OCI-LY3 (cell line): ENCODE data around the gene RPRD2.

Source experiments
- H2AFZ ChIP-seq: fragments of 200-600, 300-600 bp; shearing (Covaris generic); 2 replicates; pipeline ENCODE4 v1.6.0; 2014; ENCODE audit warnings: antibody characterized with exemption, low read depth, low read length
- H3K27ac ChIP-seq: fragments of 200-600, 300-600 bp; sonication (generic); 2 replicates; pipeline ENCODE4 v1.5.1; 2014; ENCODE audit warnings: mild to moderate bottlenecking, low read length, moderate library complexity, mixed read lengths
- H3K27me3 ChIP-seq: fragments of 200-600, 300-600 bp; sonication (generic); 2 replicates; pipeline ENCODE4 v1.6.1; 2014; ENCODE audit warnings: low read depth, low read length, mixed read lengths
- H3K36me3 ChIP-seq: fragments of 200-600, 300-600 bp; sonication (generic); replicated peaks from 2 replicates; pipeline ENCODE3; 2014; ENCODE audit warnings: low read depth, low read length, mixed read lengths
- H3K4me1 ChIP-seq: fragments of 300-600, 200-600 bp; sonication (generic); 2 replicates; pipeline ENCODE4 v1.6.1; 2014; ENCODE audit warnings: low read length, mixed read lengths
- H3K4me2 ChIP-seq: fragments of 200-600, 300-600 bp; sonication (generic); 2 replicates; pipeline ENCODE4 v1.6.1; 2014; ENCODE audit warnings: low read length, mixed read lengths
- H3K4me3 ChIP-seq: fragments of 300-600, 200-600 bp; sonication (generic); 2 replicates; pipeline ENCODE4 v1.5.1; 2014; ENCODE audit warnings: antibody characterized with exemption, mild to moderate bottlenecking, low read length, moderate library complexity
- H3K79me2 ChIP-seq: fragments of 300-600, 200-600 bp; shearing (Covaris generic); 2 replicates; pipeline ENCODE4 v1.6.1; 2014; ENCODE audit warnings: mild to moderate bottlenecking, low read length, mixed read lengths
- H3K9ac ChIP-seq: fragments of 300-600, 200-600 bp; shearing (Covaris generic); 2 replicates; pipeline ENCODE4 v1.6.0; 2014; ENCODE audit warnings: mild to moderate bottlenecking, low read length, moderate library complexity
- H3K9me3 ChIP-seq: fragments of 200-600, 300-600 bp; shearing (Covaris generic); 2 replicates; pipeline ENCODE4 v1.6.1; 2014; ENCODE audit warnings: low read length, mixed read lengths; ENCODE audit not compliant: insufficient read depth
- H4K20me1 ChIP-seq: fragments of 200-600, 300-600 bp; sonication (generic); 2 replicates; pipeline ENCODE4 v1.6.1; 2016; ENCODE audit warnings: low read length, mixed read lengths; ENCODE audit not compliant: insufficient read depth
- EZH2phosphoT487 ChIP-seq: fragments of 200-600 bp; shearing (Covaris generic); IDR thresholded peaks from 2 replicates; pipeline ENCODE4 v1.6.1; 2018; ENCODE audit warnings: antibody characterized with exemption, mixed run types, low read depth
- TF ChIP-seq, protein P1 (sequence below): fragments of 200-600, 300-600 bp; sonication (generic); IDR thresholded peaks from 2 replicates; pipeline ENCODE4 v1.5.1; 2014; ENCODE audit warnings: antibody characterized with exemption, low read length, low read depth

RPRD2 gene

GRCh38 chr1:150429805-150430204, 65.9 kb downstream of the RPRD2 start:
- no peak overlapping the region for H3K27ac ChIP-seq
- no peak overlapping the region for H2AFZ ChIP-seq
- H3K36me3 ChIP-seq = peaks cover 3% of the 10 kb centered on the region
- TF ChIP-seq EZH2phosphoT487 = no peak
- TF ChIP-seq, protein P1, sequence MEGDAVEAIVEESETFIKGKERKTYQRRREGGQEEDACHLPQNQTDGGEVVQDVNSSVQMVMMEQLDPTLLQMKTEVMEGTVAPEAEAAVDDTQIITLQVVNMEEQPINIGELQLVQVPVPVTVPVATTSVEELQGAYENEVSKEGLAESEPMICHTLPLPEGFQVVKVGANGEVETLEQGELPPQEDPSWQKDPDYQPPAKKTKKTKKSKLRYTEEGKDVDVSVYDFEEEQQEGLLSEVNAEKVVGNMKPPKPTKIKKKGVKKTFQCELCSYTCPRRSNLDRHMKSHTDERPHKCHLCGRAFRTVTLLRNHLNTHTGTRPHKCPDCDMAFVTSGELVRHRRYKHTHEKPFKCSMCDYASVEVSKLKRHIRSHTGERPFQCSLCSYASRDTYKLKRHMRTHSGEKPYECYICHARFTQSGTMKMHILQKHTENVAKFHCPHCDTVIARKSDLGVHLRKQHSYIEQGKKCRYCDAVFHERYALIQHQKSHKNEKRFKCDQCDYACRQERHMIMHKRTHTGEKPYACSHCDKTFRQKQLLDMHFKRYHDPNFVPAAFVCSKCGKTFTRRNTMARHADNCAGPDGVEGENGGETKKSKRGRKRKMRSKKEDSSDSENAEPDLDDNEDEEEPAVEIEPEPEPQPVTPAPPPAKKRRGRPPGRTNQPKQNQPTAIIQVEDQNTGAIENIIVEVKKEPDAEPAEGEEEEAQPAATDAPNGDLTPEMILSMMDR = peak; percentile 58
- H3K4me2 ChIP-seq = no peak overlapping the region
- H4K20me1 ChIP-seq = no peaks in the 10 kb centered on the region
- no peaks in the 10 kb centered on the region for H3K4me1 ChIP-seq
- H3K4me3 ChIP-seq = no peak overlapping the region
- H3K9me3 ChIP-seq = no peaks in the 10 kb centered on the region
- H3K27me3 ChIP-seq = no peaks in the 10 kb centered on the region
- no peaks in the 10 kb centered on the region for H3K79me2 ChIP-seq
- no peak overlapping the region for H3K9ac ChIP-seq

- H3K27ac ChIP-seq = no peak overlapping the region
- H3K27me3 ChIP-seq = no peaks in the 10 kb centered on the region
- no peaks in the 10 kb centered on the region for H4K20me1 ChIP-seq
- no peak overlapping the region for H2AFZ ChIP-seq
- no peaks in the 10 kb centered on the region for H3K4me1 ChIP-seq
- H3K4me2 ChIP-seq = no peak overlapping the region
- H3K9ac ChIP-seq = no peak overlapping the region
- H3K9me3 ChIP-seq = no peaks in the 10 kb centered on the region
- no peak overlapping the region for H3K4me3 ChIP-seq
- H3K79me2 ChIP-seq = no peaks in the 10 kb centered on the region
- H3K36me3 ChIP-seq = peaks cover 7% of the 10 kb centered on the region
- TF ChIP-seq EZH2phosphoT487 = no peak
- TF ChIP-seq, protein P1 = no peak
Measured at GRCh38 chr1:150441121-150441520, 77.2 kb downstream of the RPRD2 start.

- Histone ChIP-seq H3K27me3 (no peaks in the 10 kb centered on the region), H3K27ac (no peak overlapping the region), H3K4me3 (no peak overlapping the region), H2AFZ (no peak overlapping the region), H3K36me3 (peaks cover 11% of the 10 kb centered on the region), H4K20me1 (no peaks in the 10 kb centered on the region), H3K9ac (no peak overlapping the region), H3K9me3 (no peaks in the 10 kb centered on the region), H3K79me2 (no peaks in the 10 kb centered on the region), H3K4me2 (no peak overlapping the region), H3K4me1 (no peaks in the 10 kb centered on the region)
- TF ChIP-seq EZH2phosphoT487 = no peak
- TF ChIP-seq, protein P1 = no peak
Measured at GRCh38 chr1:150444232-150444631, 80.3 kb downstream of the RPRD2 start.

DNA sequence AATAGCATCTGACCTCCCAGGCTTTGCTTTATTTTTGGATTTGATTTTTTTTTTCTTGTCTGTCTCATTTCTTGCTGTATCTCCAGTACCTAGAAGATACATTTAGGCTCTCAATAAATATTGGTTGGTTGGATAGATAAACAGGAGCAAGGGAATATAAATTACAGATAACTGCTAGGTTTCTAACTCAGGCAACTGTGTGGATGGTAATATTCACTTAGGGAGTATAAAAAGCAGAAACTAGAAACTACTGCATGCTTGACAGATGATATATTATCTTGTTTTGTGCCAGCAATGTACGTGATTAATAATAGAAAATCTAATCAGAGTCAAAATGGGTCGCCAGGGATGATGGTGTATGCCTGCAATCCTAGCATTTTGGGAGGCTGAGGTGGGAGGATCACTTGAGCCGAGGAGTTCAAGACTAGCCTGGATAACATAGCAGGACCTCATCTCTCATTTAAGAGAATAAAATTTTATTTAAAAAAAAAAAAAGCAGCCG, 92.2 kb downstream of the RPRD2 start:
- Histone ChIP-seq H3K79me2 (no peaks in the 10 kb centered on the region), H3K36me3 (peaks cover 19% of the 10 kb centered on the region), H3K27ac (no peak overlapping the region), H3K9me3 (no peaks in the 10 kb centered on the region), H3K4me2 (no peak overlapping the region), H3K4me3 (no peak overlapping the region), H4K20me1 (no peaks in the 10 kb centered on the region), H3K9ac (no peak overlapping the region), H3K27me3 (no peaks in the 10 kb centered on the region), H3K4me1 (peaks cover 6% of the 10 kb centered on the region), H2AFZ (no peak overlapping the region)
- TF ChIP-seq EZH2phosphoT487 = no peak
- TF ChIP-seq, protein P1 = no peak
